ENCODE results near the gene UBE2U. TPM values are rescaled to one million over a fixed set of nuclear protein-coding genes. Genes with fewer than 3 reads are reported as not detected.

The UBE2U gene
- total RNA-seq, 4 donors from 2014 or later: not detected

DNA sequence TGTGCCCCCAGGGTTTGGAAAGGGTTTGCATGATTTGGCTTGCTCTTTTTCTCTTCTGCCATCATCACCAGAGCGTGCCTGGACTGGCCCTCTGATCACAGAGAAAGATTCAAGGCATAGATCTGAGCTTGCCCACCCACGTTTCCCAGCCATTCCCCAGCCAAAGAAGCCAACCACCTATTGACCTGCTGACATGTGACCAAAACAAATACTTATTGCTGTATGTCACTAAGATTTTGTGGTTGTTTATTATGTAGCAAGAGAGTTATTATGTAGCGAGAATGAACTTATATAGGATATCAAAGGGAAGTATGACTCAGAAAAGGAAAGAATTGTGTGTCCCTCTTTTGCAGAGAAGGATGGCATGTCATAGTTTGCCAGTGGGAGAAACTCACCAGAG lies 59.9 kb downstream of the UBE2U start:
- no peak overlapping the region for H3K4me3 ChIP-seq
- peak overlapping the region; percentile 66 for H3K27ac ChIP-seq
- peaks cover 9% of the 10 kb centered on the region for H3K4me1 ChIP-seq
- no peak for TF ChIP-seq POLR2AphosphoS5 (IDR thresholded peaks at IDR 0.05)
- no peak for TF ChIP-seq POLR2A (IDR thresholded peaks at IDR 0.05)
- TF ChIP-seq EP300 (IDR thresholded peaks at IDR 0.05): no peak
- TF ChIP-seq, protein P1, sequence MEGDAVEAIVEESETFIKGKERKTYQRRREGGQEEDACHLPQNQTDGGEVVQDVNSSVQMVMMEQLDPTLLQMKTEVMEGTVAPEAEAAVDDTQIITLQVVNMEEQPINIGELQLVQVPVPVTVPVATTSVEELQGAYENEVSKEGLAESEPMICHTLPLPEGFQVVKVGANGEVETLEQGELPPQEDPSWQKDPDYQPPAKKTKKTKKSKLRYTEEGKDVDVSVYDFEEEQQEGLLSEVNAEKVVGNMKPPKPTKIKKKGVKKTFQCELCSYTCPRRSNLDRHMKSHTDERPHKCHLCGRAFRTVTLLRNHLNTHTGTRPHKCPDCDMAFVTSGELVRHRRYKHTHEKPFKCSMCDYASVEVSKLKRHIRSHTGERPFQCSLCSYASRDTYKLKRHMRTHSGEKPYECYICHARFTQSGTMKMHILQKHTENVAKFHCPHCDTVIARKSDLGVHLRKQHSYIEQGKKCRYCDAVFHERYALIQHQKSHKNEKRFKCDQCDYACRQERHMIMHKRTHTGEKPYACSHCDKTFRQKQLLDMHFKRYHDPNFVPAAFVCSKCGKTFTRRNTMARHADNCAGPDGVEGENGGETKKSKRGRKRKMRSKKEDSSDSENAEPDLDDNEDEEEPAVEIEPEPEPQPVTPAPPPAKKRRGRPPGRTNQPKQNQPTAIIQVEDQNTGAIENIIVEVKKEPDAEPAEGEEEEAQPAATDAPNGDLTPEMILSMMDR (IDR thresholded peaks at IDR 0.05): no peak
- no peak for DNase-seq (ENCODE audit: low spot score in 2 of 2)
- H3K9me3 ChIP-seq: no peaks in the 10 kb centered on the region
- 63% methylated on average over 3 of the region's 3 CpGs for WGBS
- no peaks in the 10 kb centered on the region for H3K36me3 ChIP-seq
- H3K27me3 ChIP-seq: no peaks in the 10 kb centered on the region

DNA sequence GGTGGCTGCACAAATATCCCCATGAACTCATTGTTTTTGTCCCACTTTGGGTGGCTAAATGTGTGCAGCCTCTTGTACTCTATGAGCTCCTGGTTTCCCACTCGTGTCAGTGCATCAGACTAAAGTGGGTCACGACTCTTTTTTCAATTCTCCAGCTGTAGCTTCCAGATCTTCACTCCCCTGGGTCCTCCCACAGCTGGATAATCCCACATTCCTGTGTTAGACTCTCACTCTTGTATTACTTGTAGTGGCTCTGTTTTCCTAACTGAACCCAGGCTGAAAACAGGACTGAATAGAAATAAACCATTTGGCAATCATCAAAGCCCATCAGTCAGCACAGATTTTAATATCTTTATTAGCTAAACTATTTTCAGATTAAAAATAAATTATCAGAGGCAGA lies 60.4 kb downstream of the UBE2U start:
- no peak for DNase-seq (ENCODE audit: low spot score in 2 of 2)
- Histone ChIP-seq H3K4me3 (no peak overlapping the region), H3K27me3 (no peaks in the 10 kb centered on the region), H3K27ac (peak overlapping the region; percentile 12), H3K36me3 (no peaks in the 10 kb centered on the region), H3K9me3 (no peaks in the 10 kb centered on the region), H3K4me1 (peaks cover 13% of the 10 kb centered on the region)
- TF ChIP-seq POLR2A (IDR thresholded peaks at IDR 0.05) (no peak), POLR2AphosphoS5 (IDR thresholded peaks at IDR 0.05) (no peak), EP300 (IDR thresholded peaks at IDR 0.05) (no peak)
- TF ChIP-seq, protein P1 (IDR thresholded peaks at IDR 0.05): no peak
- 51% methylated on average over 2 of the region's 2 CpGs for WGBS

DNA sequence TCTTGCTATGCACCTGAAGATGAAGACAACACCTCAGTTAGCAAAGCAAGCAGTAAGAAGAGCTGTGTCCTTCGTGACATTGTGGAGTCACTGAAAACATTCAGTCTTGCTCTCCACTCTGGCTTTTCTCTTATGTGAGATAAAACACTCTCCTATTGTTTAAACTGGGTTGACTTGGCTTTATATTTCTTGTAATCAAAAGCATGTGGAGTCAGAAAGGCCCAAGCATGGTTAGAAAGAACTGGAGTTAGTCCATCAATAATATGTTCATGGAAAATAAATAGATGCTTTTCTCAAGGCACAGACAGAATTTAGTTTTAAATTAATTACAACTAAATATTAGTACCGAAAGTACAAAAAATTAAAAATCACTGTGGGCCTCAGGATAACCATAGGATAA lies 61.7 kb downstream of the UBE2U start:
- 69% methylated on average over 2 of the region's 2 CpGs for WGBS
- no peak overlapping the region for H3K27ac ChIP-seq

DNA sequence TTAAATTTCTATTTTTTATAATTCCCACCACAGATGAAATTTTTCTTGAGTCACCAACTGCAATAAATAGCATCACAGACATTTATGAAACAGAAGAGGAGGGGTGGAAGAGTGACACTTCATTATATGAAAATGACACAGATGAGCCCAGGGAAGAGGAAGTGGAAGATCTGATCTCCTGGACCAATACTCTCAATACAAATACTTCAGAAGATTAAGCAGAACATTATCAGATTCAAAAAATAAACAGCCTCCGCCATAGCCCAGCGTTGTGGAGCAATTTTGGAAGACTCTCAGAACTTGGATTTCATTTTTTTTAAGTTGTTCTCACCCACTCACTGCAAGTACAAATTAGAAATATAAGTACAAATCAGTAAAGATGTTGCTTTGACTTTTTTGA lies 63.6 kb downstream of the UBE2U start:
- Histone ChIP-seq H3K27me3 (no peaks in the 10 kb centered on the region), H3K4me1 (peaks cover 20% of the 10 kb centered on the region), H3K9me3 (no peaks in the 10 kb centered on the region), H3K4me3 (no peak overlapping the region), H3K36me3 (no peaks in the 10 kb centered on the region), H3K27ac (no peak overlapping the region)
- no peak for TF ChIP-seq POLR2AphosphoS5 (IDR thresholded peaks at IDR 0.05)
- 68% methylated on average over 2 of the region's 2 CpGs for WGBS
- no peak for DNase-seq (ENCODE audit: low spot score in 2 of 2)

More for the DNA sequence above, 61.7 kb downstream of the UBE2U start:
- no peak for TF ChIP-seq POLR2AphosphoS5 (IDR thresholded peaks at IDR 0.05)
- Histone ChIP-seq H3K36me3 (no peaks in the 10 kb centered on the region), H3K4me3 (no peak overlapping the region), H3K9me3 (no peaks in the 10 kb centered on the region), H3K27me3 (no peaks in the 10 kb centered on the region), H3K4me1 (peaks cover 20% of the 10 kb centered on the region)
- DNase-seq (ENCODE audit: low spot score in 2 of 2): no peak

DNA sequence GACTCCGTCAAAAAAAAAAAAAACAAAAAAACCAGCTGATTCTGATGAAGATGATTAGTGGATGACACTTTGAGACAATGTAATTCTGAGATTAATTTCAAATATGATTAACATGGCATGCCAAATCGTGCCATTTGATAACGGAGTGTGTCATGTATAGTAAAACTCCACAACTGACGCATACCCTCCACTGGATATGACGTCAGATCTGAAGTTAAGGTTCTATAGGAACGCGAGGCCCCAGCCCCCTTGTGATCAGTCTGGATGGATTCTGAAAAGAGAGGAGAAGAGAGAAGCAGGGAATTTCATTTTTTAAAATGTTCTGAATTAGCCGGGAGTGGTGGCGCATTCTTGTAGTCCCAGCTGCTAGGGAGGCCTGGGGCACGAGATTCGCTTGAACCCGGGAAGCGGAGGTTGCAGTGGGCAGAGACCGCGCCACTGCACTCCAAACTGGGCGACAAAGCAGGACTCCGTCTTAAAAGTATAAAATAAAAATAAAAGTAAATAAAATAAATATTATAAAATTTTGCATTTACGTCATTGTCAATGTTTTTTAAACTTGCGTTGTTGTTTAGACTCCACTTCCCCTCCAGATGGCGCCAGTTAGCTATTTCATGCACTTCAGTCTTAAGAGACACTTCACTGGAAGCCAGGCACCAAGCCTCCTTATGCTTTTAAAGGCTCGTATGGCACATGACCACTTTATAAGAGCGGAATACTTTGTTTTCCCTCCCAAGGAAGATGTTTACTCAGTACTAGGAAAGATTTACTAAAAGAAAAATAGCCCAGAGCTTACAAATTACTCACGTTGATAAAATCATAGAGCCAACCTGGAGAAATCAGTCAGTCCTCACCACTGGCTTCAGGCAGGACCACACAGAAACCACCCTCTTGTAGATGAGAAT lies 65.5 kb downstream of the UBE2U start:
- TF ChIP-seq, protein P1 (IDR thresholded peaks at IDR 0.05): peak; percentile 35 to 60
- no peak for TF ChIP-seq POLR2A (IDR thresholded peaks at IDR 0.05)
- peak overlapping the region; percentile 20 for H3K4me3 ChIP-seq
- H3K27ac ChIP-seq: no peak overlapping the region
- peak; percentile 68 to 83 for DNase-seq (ENCODE audit: low spot score in 2 of 2)
- 42% methylated on average over 23 of the region's 23 CpGs for WGBS
- no peaks in the 10 kb centered on the region for H3K36me3 ChIP-seq
- no peaks in the 10 kb centered on the region for H3K9me3 ChIP-seq
- H3K4me1 ChIP-seq: peaks cover 14% of the 10 kb centered on the region
- H3K27me3 ChIP-seq: no peaks in the 10 kb centered on the region

DNA sequence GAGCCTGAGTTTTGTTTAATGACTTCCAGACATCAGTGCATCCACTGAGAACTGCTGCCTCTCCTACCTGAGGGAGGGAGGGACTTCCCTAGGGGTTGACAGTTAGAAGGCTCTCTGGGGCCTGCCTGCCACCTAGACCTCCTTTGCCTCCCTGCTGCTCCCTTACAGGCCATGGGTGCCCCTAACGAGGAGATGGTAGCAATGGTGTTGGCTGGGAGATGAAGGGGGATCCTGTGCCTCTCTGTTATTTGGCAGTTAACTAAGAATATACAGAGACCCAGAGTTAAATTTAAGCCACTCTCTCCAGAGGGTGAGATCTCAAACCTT lies 66.1 kb downstream of the UBE2U start:
- 69% methylated on average over 1 of the region's 1 CpG for WGBS
- Histone ChIP-seq H3K4me3 (no peak overlapping the region), H3K36me3 (no peaks in the 10 kb centered on the region), H3K27ac (no peak overlapping the region), H3K4me1 (peaks cover 11% of the 10 kb centered on the region), H3K9me3 (no peaks in the 10 kb centered on the region), H3K27me3 (no peaks in the 10 kb centered on the region)
- no peak for TF ChIP-seq POLR2AphosphoS5 (IDR thresholded peaks at IDR 0.05)
- TF ChIP-seq, protein P1 (IDR thresholded peaks at IDR 0.05): no peak
- no peak for TF ChIP-seq EP300 (IDR thresholded peaks at IDR 0.05)
- no peak for TF ChIP-seq POLR2A (IDR thresholded peaks at IDR 0.05)
- DNase-seq (ENCODE audit: low spot score in 2 of 2): no peak
